HCT116 (cell line): Measurements from ENCODE around the gene PIM1. TPM values are rescaled to one million over a fixed set of nuclear protein-coding genes. Genes with fewer than 3 reads are reported as not detected.

ENCODE experiments used
- ATAC-seq: fragments of 200-7000 bp; cut with Tn5 transposase; 2 replicates; pipeline ENCODE4 v1.9.1; 2020; ENCODE audit warnings: mild to moderate bottlenecking, moderate library complexity
- BruUV-seq: library from RNA; stranded (reverse); fragments of 400-500 nt; replicated peaks from 2 replicates; lab custom pipeline; 2021; lab: Mats Ljungman, UMichigan
- CTCF ChIA-PET: fragments of 300-600 bp; sonication (Branson Sonifier 250); formaldehyde crosslinking; loops from one replicate; lab custom pipeline; 2021; ENCODE audit warnings: antibody characterized with exemption; lab: Charles Lee
- POLR2A ChIA-PET: fragments of 300-600, 350-600 bp; sonication (Branson Sonifier 250); formaldehyde crosslinking; loops from one replicate; lab custom pipeline; 2021; ENCODE audit warnings: antibody characterized with exemption; lab: Charles Lee
- RAD21 ChIA-PET, 2 experiments: fragments of 300-600 bp; sonication (Branson Sonifier 250); formaldehyde crosslinking; loops; one replicate each; lab custom pipeline; 2023; ENCODE audit warnings: low total read pairs in 2 of 2; ENCODE audit not compliant: uncharacterized antibody in 2 of 2, unreplicated experiment in 2 of 2, low non-redundant PET in 1 of 2; lab: Charles Lee
- DNase-seq: peaks from one replicate; pipeline ENCODE4 v3.0.0-alpha.2; 2010; ENCODE audit warnings: low read depth, low spot score
- H2AFZ ChIP-seq: fragments of 200-600 bp; shearing (Covaris generic), sonication (generic); 2 replicates; pipeline ENCODE4 v1.6.1; 2017; ENCODE audit warnings: low read depth, mixed run types, mixed read lengths, antibody characterized with exemption, low read length; ENCODE audit not compliant: poor library complexity, severe bottlenecking
- H3K27ac ChIP-seq: 2 replicates; pipeline ENCODE4 v1.5.1; 2012; ENCODE audit warnings: low read depth, low read length
- H3K27me3 ChIP-seq: fragments of 200-600 bp; sonication (generic); 2 replicates; pipeline ENCODE4 v1.6.1; 2016; ENCODE audit warnings: mixed run types, low read length, mixed read lengths; ENCODE audit not compliant: insufficient read depth
- H3K36me3 ChIP-seq, 2 experiments: fragments of 200-500 bp in 1 of 2; fragments of 200-600 bp in 1 of 2; sonication (Bioruptor generic) in 1 of 2; sonication (generic) in 1 of 2; 2 replicates each; pipeline versions ENCODE4 v1.5.1 to v1.6.1; 2014 to 2016; ENCODE audit warnings: low read length in 2 of 2, inconsistent platforms in 1 of 2, mixed read lengths in 1 of 2, mixed run types in 1 of 2; ENCODE audit not compliant: insufficient read depth in 2 of 2, control insufficient read depth in 1 of 2
- H3K4me1 ChIP-seq, 2 experiments: fragments of 200-600 bp in 1 of 2; sonication (generic) in 1 of 2; 2 replicates each; pipeline versions ENCODE4 v1.5.1 to v1.6.1; 2012 to 2017; ENCODE audit warnings: low read length in 2 of 2, inconsistent platforms in 1 of 2, mild to moderate bottlenecking in 1 of 2, mixed read lengths in 1 of 2, mixed run types in 1 of 2, moderate library complexity in 1 of 2; ENCODE audit not compliant: insufficient read depth in 2 of 2, control insufficient read depth in 1 of 2
- H3K4me2 ChIP-seq: fragments of 200-600 bp; sonication (generic); 2 replicates; pipeline ENCODE4 v1.6.1; 2017; ENCODE audit warnings: mixed run types, low read length, mixed read lengths
- H3K4me3 ChIP-seq, 2 experiments: fragments of 200-600 bp in 1 of 2; sonication (generic) in 1 of 2; replicated peaks in 1 of 2; 2 replicates each; pipeline ENCODE4 v1.5.1; 2011 to 2016; ENCODE audit warnings: low read length in 2 of 2, control low read depth in 1 of 2, low read depth in 1 of 2, mild to moderate bottlenecking in 1 of 2, mixed read lengths in 1 of 2, mixed run types in 1 of 2
- H3K79me2 ChIP-seq: fragments of 200-600 bp; sonication (generic); 2 replicates; pipeline ENCODE4 v1.6.1; 2017; ENCODE audit warnings: mild to moderate bottlenecking, mixed run types, low read length, moderate library complexity, mixed read lengths; ENCODE audit not compliant: insufficient read depth
- H3K9ac ChIP-seq: fragments of 200-600 bp; sonication (generic); 2 replicates; pipeline ENCODE4 v1.6.1; 2016; ENCODE audit warnings: low read length, mixed read lengths
- H3K9me2 ChIP-seq: fragments of 200-600 bp; sonication (generic), shearing (Covaris generic); 2 replicates; pipeline ENCODE4 v1.6.1; 2017; ENCODE audit warnings: mixed run types, mild to moderate bottlenecking, moderate library complexity; ENCODE audit not compliant: insufficient read depth
- H3K9me3 ChIP-seq, 2 experiments: fragments of 200-500 bp in 1 of 2; fragments of 200-600 bp in 1 of 2; sonication (Bioruptor generic) in 1 of 2; sonication (generic) in 1 of 2; 2 replicates each; pipeline ENCODE4 v1.6.1; 2014 to 2017; ENCODE audit warnings: low read length in 2 of 2, mixed read lengths in 2 of 2, inconsistent platforms in 1 of 2, low read depth in 1 of 2, mild to moderate bottlenecking in 1 of 2, mixed run types in 1 of 2, moderate library complexity in 1 of 2; ENCODE audit not compliant: control insufficient read depth in 1 of 2, insufficient read depth in 1 of 2
- H4K20me1 ChIP-seq: fragments of 200-600 bp; sonication (generic), shearing (Covaris generic); 2 replicates; pipeline ENCODE4 v1.6.1; 2017; ENCODE audit warnings: mixed run types, mild to moderate bottlenecking, moderate library complexity; ENCODE audit not compliant: insufficient read depth
- RAD21 ChIP-seq: IDR thresholded peaks from 2 replicates; pipeline ENCODE4 v1.6.1; 2012; ENCODE audit warnings: low read depth, mild to moderate bottlenecking
- SRF ChIP-seq: IDR thresholded peaks from 2 replicates; pipeline ENCODE4 v1.6.1; 2012; ENCODE audit warnings: low read depth
- intact Hi-C: fragments of 100-400 bp; cut with micrococcal nuclease; formaldehyde crosslinking; loops from 2 replicates; pipeline ENCODE4 v1.10.0; 2022
- total RNA-seq: library from RNA; stranded (reverse); gene quantifications from one replicate; pipeline ENCODE4 v1.2.1, GENCODE V29; 2021; ENCODE audit not compliant: unreplicated experiment
- TF ChIP-seq, protein P1 (sequence below), 3 experiments: fragments of 200-600 bp in 1 of 3; sonication (generic) in 1 of 3; IDR thresholded peaks in 2 of 3; conservative IDR thresholded peaks in 1 of 3; 2 replicates each; pipeline ENCODE4 v1.5.1; 2012 to 2017; ENCODE audit warnings: low read depth in 2 of 3, low read length in 2 of 3, antibody characterized with exemption in 1 of 3, borderline replicate concordance in 1 of 3, control low read depth in 1 of 3, mild to moderate bottlenecking in 1 of 3, mixed read lengths in 1 of 3, mixed run types in 1 of 3, moderate library complexity in 1 of 3; ENCODE audit not compliant: insufficient read depth in 1 of 3

The PIM1 gene
- total RNA-seq, 1 experiment from 2014 or later = 26.2 TPM

DNA sequence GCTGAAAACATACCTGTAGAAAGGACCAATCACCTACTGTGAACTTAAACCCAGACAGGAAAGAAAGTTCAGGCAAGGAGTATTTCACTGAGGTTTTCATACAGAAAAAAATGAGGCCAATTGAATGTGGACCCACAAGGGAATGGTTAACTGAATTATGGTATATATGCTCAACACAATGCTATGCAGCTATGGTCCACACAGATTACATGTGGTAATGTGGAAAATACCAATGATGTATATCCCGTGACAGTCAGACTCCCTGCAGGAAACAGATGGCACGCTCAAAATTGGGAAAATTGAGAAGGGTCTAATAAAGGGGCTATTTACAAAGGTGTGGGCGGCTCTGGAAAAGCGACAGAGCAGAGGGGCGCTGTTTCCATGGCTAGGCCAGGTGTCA lies 47.1 kb upstream of the PIM1 start:
- POLR2A ChIA-PET = no interaction called here

DNA sequence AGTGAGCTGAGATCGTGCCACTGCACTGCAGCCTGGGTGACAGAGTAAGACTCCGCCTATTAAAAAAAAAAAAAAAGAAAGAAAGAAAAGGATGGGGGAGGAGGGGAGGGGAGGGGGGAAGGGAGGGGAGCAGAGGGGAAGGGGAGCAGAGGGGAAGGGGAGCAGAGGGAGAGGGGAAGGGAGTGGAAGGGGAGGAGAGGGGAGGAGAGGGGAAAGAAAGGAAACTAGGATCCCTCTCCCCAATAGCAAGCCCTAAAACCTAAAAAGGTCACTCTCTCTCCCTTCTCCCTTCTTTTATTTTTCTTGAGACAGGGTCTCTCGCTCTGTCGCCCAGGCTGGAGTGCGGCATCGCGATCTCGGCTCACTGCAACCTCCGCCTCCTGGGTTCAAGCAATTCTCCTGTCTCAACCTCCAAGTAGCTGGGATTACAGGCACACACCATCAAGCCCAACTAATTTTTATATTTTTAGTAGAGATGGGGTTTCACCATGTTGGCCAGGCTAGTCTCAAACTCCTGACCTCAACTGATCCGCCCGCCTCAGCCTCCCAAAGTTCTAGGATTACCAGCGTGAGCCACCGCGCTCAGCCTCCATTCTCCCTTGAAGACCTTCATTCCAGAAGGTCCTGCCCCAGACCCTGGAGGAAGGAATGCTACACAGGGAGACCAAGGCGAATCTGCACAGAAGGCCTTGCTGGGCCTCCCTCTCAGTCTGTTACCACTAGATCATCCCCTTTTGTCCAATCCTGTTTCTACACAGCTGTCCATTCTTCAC lies 45.8 kb upstream of the PIM1 start:
- peak; percentile 47 for ATAC-seq
- no TSS peak for BruUV-seq
- RAD21 ChIA-PET = no interaction called here
- Histone ChIP-seq H2AFZ (no peak overlapping the region), H3K9me2 (no peaks in the 10 kb centered on the region; the same call in 1 of the 2 replicates), H3K4me3 (no peak overlapping the region), H4K20me1 (no peaks in the 10 kb centered on the region), H3K36me3 (no peaks in the 10 kb centered on the region), H3K9ac (no peak overlapping the region), H3K4me2 (no peak overlapping the region), H3K79me2 (no peaks in the 10 kb centered on the region), H3K9me3 (no peaks in the 10 kb centered on the region), H3K27me3 (no peaks in the 10 kb centered on the region), H3K27ac (no peak overlapping the region), H3K4me1 (peaks cover 15 to 30% of the 10 kb centered on the region in 2 experiments)
- intact Hi-C loops = no loop called here
- no peak for DNase-seq
- CTCF ChIA-PET = no interaction called here
- POLR2A ChIA-PET = no interaction called here
- TF ChIP-seq, protein P1, sequence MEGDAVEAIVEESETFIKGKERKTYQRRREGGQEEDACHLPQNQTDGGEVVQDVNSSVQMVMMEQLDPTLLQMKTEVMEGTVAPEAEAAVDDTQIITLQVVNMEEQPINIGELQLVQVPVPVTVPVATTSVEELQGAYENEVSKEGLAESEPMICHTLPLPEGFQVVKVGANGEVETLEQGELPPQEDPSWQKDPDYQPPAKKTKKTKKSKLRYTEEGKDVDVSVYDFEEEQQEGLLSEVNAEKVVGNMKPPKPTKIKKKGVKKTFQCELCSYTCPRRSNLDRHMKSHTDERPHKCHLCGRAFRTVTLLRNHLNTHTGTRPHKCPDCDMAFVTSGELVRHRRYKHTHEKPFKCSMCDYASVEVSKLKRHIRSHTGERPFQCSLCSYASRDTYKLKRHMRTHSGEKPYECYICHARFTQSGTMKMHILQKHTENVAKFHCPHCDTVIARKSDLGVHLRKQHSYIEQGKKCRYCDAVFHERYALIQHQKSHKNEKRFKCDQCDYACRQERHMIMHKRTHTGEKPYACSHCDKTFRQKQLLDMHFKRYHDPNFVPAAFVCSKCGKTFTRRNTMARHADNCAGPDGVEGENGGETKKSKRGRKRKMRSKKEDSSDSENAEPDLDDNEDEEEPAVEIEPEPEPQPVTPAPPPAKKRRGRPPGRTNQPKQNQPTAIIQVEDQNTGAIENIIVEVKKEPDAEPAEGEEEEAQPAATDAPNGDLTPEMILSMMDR (IDR thresholded peaks at IDR 0.05 in 2 of 3, conservative IDR thresholded peaks at IDR 0.05 in 1 of 3; ENCODE audit: borderline replicate concordance in 1 of 3, insufficient read depth in 1 of 3, low read depth in 2 of 3, low read length in 2 of 3) = peak in 1 of 3 experiments; percentile 16; a peak in 1 of 6 replicates
- TF ChIP-seq SRF = no peak

More for the DNA sequence above, 47.1 kb upstream of the PIM1 start:
- Histone ChIP-seq H3K9ac (no peak overlapping the region), H3K79me2 (no peaks in the 10 kb centered on the region), H4K20me1 (no peaks in the 10 kb centered on the region), H3K4me3 (no peak overlapping the region), H3K27me3 (no peaks in the 10 kb centered on the region), H3K9me2 (no peaks in the 10 kb centered on the region; the same call in 1 of the 2 replicates), H3K4me2 (no peak overlapping the region), H3K27ac (no peak overlapping the region; the same call in 1 of the 2 replicates), H3K9me3 (no peaks in the 10 kb centered on the region), H3K36me3 (no peaks in the 10 kb centered on the region), H3K4me1 (peaks cover 11 to 24% of the 10 kb centered on the region in 2 experiments), H2AFZ (no peak overlapping the region)
- ChIA-PET RAD21 (no interaction called here), CTCF (no interaction called here)
- intact Hi-C loops = no loop called here
- no TSS peak for BruUV-seq
- TF ChIP-seq RAD21 = no peak
- TF ChIP-seq, protein P1 (IDR thresholded peaks at IDR 0.05 in 2 of 3, conservative IDR thresholded peaks at IDR 0.05 in 1 of 3; ENCODE audit: borderline replicate concordance in 1 of 3, insufficient read depth in 1 of 3, low read depth in 2 of 3, low read length in 2 of 3) = no peak
- DNase-seq (no peak), ATAC-seq (no peak)
